ENCODE measurements around the gene SPPL2A.
"Not testable (repeated sequence)": the region's sequence is repeated elsewhere in the genome, so short reads cannot be mapped to it uniquely, and the experiment has no call there.

SPPL2A gene

DNA sequence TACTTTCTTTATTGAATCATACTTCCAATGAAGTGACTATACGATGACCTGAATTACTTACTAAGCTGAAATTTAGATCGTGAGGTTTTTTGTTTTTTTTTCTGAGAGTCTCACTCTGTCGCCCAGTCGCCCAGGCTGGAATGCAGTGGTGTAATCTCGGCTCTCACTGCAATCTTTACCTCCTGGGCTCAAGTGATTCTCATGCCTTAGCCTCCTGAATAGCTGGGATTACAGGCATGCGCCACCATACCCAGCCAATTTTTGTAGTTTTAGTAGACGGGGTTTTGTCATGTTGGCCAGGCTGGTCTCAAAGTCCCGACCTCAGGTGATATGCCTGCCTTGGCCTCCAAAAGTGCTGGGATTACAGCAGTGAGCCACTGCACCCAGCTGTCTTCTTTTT lies 28.7 kb downstream of the SPPL2A start:
- H3K36me3 ChIP-seq = peaks cover 68% of the 10 kb centered on the region
- TF ChIP-seq Cebpa-rat (IDR thresholded peaks at IDR 0.05) = no peak

GRCh38 chr15:50735156-50735555 lies 30.4 kb downstream of the SPPL2A start:
- no peak overlapping the region for H3K4me2 ChIP-seq
- H3K9me3 ChIP-seq = no peaks in the 10 kb centered on the region
- H3K9ac ChIP-seq = no peak overlapping the region
- H4K20me1 ChIP-seq = no peaks in the 10 kb centered on the region
- H3K4me3 ChIP-seq = no peak overlapping the region
- peaks cover 65% of the 10 kb centered on the region for H3K36me3 ChIP-seq
- no peak overlapping the region for H3K27ac ChIP-seq
- TF ChIP-seq Cebpa-rat (IDR thresholded peaks at IDR 0.05) = no peak
- no peaks in the 10 kb centered on the region for H3K27me3 ChIP-seq
- H3K4me1 ChIP-seq = no peaks in the 10 kb centered on the region

More for the DNA sequence above, 28.7 kb downstream of the SPPL2A start:
- Histone ChIP-seq H4K20me1 (no peaks in the 10 kb centered on the region), H3K4me3 (no peak overlapping the region), H3K4me1 (no peaks in the 10 kb centered on the region), H3K27ac (no peak overlapping the region), H3K9ac (no peak overlapping the region), H3K27me3 (no peaks in the 10 kb centered on the region), H3K9me3 (no peaks in the 10 kb centered on the region), H3K4me2 (no peak overlapping the region)

GRCh38 chr15:50726315-50726714 lies 39.2 kb downstream of the SPPL2A start:
- Histone ChIP-seq H3K9me3 (no peaks in the 10 kb centered on the region), H3K36me3 (peaks cover 58% of the 10 kb centered on the region), H3K4me2 (no peak overlapping the region), H3K9ac (no peak overlapping the region), H4K20me1 (no peaks in the 10 kb centered on the region), H3K27me3 (no peaks in the 10 kb centered on the region), H3K4me3 (no peak overlapping the region), H3K4me1 (no peaks in the 10 kb centered on the region), H3K27ac (no peak overlapping the region)
- TF ChIP-seq Cebpa-rat (IDR thresholded peaks at IDR 0.05) = no peak

- no peak overlapping the region for H3K4me3 ChIP-seq
- H3K4me2 ChIP-seq = no peak overlapping the region
- H3K9me3 ChIP-seq = no peaks in the 10 kb centered on the region
- peaks cover 50% of the 10 kb centered on the region for H3K36me3 ChIP-seq
- H3K9ac ChIP-seq = no peak overlapping the region
- H3K27me3 ChIP-seq = no peaks in the 10 kb centered on the region
- H3K27ac ChIP-seq = no peak overlapping the region
- no peaks in the 10 kb centered on the region for H3K4me1 ChIP-seq
- TF ChIP-seq Cebpa-rat (IDR thresholded peaks at IDR 0.05) = no peak
- H4K20me1 ChIP-seq = no peaks in the 10 kb centered on the region
These were observed 46.8 kb downstream of the SPPL2A start for GRCh38 chr15:50718700-50719125.

DNA sequence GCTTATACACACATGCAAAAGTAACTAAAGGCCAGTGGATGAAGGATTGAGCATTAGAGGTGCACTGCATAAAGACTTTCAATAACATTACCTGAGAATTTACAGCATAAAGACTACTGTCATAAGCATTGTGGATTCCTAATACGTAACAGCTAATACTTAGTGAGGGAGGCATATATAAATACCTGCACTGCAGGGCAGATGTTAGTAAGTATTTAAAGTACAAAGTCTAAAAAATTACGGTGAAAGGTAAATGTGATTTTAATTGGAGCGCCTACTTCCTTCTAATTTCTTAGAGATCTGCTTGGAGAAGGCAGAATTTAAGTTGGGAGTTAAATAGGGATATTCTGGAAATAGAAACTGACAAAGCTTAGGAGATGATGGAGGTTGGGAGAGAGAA lies 53.5 kb downstream of the SPPL2A start:
- TF ChIP-seq Cebpa-rat (IDR thresholded peaks at IDR 0.05) = no peak

GRCh38 chr15:50710585-50710984 lies 54.9 kb downstream of the SPPL2A start:
- no peaks in the 10 kb centered on the region for H3K9me3 ChIP-seq
- peaks cover 18% of the 10 kb centered on the region; the same call in 1 of the 2 replicates for H3K36me3 ChIP-seq
- H4K20me1 ChIP-seq = no peaks in the 10 kb centered on the region
- no peak for TF ChIP-seq Cebpa-rat (IDR thresholded peaks at IDR 0.05)
- H3K4me1 ChIP-seq = peaks cover 12% of the 10 kb centered on the region
- no peak overlapping the region for H3K27ac ChIP-seq
- H3K9ac ChIP-seq = no peak overlapping the region
- H3K4me2 ChIP-seq = no peak overlapping the region
- H3K4me3 ChIP-seq = no peak overlapping the region
- H3K27me3 ChIP-seq = no peaks in the 10 kb centered on the region

More for the DNA sequence above, 53.5 kb downstream of the SPPL2A start:
- no peak overlapping the region for H3K27ac ChIP-seq
- H3K4me3 ChIP-seq = no peak overlapping the region
- no peaks in the 10 kb centered on the region for H4K20me1 ChIP-seq
- no peaks in the 10 kb centered on the region for H3K27me3 ChIP-seq
- H3K4me2 ChIP-seq = no peak overlapping the region
- H3K4me1 ChIP-seq = peaks cover 12% of the 10 kb centered on the region
- H3K9me3 ChIP-seq = no peaks in the 10 kb centered on the region
- H3K9ac ChIP-seq = no peak overlapping the region
- peaks cover 17% of the 10 kb centered on the region; the same call in 1 of the 2 replicates for H3K36me3 ChIP-seq

- no peaks in the 10 kb centered on the region for H3K27me3 ChIP-seq
- no peaks in the 10 kb centered on the region for H4K20me1 ChIP-seq
- peaks cover 9% of the 10 kb centered on the region for H3K4me1 ChIP-seq
- no peak for TF ChIP-seq Cebpa-rat (IDR thresholded peaks at IDR 0.05)
- H3K9ac ChIP-seq = no peak overlapping the region
- H3K4me3 ChIP-seq = no peak overlapping the region
- H3K4me2 ChIP-seq = no peak overlapping the region
- peaks cover 8% of the 10 kb centered on the region; the same call in 1 of the 2 replicates for H3K36me3 ChIP-seq
- H3K9me3 ChIP-seq = no peaks in the 10 kb centered on the region
- no peak overlapping the region for H3K27ac ChIP-seq
These were observed 57.6 kb downstream of the SPPL2A start for GRCh38 chr15:50707878-50708427.

DNA sequence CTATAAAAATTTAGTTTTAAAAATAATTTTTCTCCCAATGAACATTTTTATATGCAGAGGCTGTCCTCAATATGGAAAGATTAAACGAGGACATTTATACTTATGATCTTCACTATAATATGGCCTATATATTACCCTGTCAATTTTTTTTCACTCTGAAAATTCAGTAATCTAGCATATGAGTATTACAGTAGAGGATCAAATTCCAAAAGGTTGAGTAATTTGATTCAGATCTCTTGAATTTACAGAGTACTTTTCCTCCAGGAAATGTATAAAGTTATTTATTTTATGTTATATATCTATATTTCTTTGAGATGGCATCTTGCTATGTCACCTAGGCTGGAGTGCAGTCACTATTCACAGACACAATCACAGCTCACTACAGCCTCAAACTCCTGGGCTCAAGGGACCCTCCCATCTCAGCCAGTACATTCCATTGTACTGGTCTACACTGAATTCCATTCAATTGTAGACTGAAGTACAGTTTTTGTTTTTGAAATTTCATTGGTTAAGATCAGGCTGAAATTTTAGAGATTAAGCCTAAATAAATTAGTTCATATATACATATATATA lies 62.7 kb downstream of the SPPL2A start:
- no peak for TF ChIP-seq Cebpa-rat (IDR thresholded peaks at IDR 0.05)
- no peak overlapping the region for H3K27ac ChIP-seq
- no peaks in the 10 kb centered on the region for H3K4me1 ChIP-seq
- no peak overlapping the region for H3K4me3 ChIP-seq
- H3K36me3 ChIP-seq = peaks cover 6% of the 10 kb centered on the region; the same call in 1 of the 2 replicates
- H3K9ac ChIP-seq = no peak overlapping the region
- no peaks in the 10 kb centered on the region for H3K27me3 ChIP-seq
- H4K20me1 ChIP-seq = no peaks in the 10 kb centered on the region
- no peak overlapping the region for H3K4me2 ChIP-seq
- H3K9me3 ChIP-seq = no peaks in the 10 kb centered on the region

DNA sequence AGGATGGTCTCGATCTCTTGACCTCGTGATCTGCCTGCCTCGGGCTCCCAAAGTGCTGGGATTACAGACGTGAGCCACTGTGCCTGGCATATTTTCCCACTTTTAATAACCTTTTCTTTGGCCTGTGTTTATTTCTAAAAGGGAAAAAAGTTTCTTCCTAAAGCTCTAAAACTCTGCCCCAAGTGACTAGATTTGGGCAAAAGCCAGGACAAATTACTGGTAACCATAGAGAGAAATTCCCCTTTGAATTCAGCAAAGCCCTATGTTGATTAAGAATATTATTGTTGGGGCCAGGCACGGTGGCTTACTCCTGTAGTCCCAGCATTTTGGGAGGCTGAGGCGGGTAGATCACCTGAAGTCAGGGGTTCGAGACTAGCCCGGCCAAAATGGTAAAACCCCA lies 67.4 kb downstream of the SPPL2A start:
- Histone ChIP-seq H4K20me1 (no peaks in the 10 kb centered on the region), H3K4me2 (no peak overlapping the region), H3K4me1 (no peaks in the 10 kb centered on the region), H3K36me3 (no peaks in the 10 kb centered on the region), H3K9ac (no peak overlapping the region), H3K27me3 (no peaks in the 10 kb centered on the region), H3K4me3 (no peak overlapping the region), H3K9me3 (no peaks in the 10 kb centered on the region), H3K27ac (no peak overlapping the region)
- no peak for TF ChIP-seq Cebpa-rat (IDR thresholded peaks at IDR 0.05)

DNA sequence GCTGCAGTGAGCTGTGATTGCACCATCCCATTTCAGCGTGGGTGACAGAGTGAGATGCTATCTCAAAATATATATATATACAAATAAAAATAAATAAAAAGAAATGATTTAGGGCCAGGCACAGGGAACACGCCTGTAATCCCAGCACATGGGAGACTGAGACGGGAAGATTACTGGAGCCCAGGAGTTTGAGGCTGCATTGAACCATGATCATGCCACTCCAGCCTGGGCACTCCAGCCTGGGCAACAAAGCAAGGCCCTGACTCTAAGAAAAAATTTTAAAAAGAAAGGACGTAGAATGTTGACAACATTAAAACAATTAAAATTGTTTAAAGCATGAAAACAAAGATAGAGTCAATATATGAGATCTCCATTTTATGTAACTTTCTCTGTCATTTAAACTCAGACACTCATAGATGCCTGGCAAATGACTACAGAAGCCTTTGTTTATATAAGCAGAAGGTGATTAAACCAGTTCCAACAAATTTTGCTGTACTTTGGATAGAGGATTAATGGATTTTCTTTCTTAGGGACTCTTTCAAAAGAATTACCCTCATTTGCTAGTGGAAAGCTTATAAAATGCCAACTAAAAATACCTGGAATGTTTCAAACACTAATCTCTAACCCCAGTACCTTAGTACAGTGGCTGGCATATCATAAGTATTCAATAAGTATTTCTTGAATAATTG lies 68.3 kb downstream of the SPPL2A start:
- Histone ChIP-seq H3K36me3 (no peaks in the 10 kb centered on the region), H3K27ac (no peak overlapping the region), H3K4me3 (no peak overlapping the region), H4K20me1 (no peaks in the 10 kb centered on the region), H3K9ac (no peak overlapping the region), H3K4me2 (no peak overlapping the region), H3K4me1 (no peaks in the 10 kb centered on the region), H3K27me3 (no peaks in the 10 kb centered on the region), H3K9me3 (no peaks in the 10 kb centered on the region)
- TF ChIP-seq Cebpa-rat (IDR thresholded peaks at IDR 0.05) = no peak

- not testable (repeated sequence) for H4K20me1 ChIP-seq, H3K36me3 ChIP-seq, H3K9me3 ChIP-seq, H3K4me3 ChIP-seq, H3K4me2 ChIP-seq, H3K9ac ChIP-seq, H3K27me3 ChIP-seq, H3K4me1 ChIP-seq, H3K27ac ChIP-seq
These were observed 70.8 kb downstream of the SPPL2A start for GRCh38 chr15:50694634-50695165.
